ENCODE results near the gene CAMK2N1. TPM values are rescaled to one million over a fixed set of nuclear protein-coding genes. Genes with fewer than 3 reads are reported as not detected.

The CAMK2N1 gene
- total and polyA plus RNA-seq, 2 of the 8 experiments (the other 6 are each of a cell fraction or from before 2014, with no cell fraction given): 2.3 to 5.6 TPM

DNA sequence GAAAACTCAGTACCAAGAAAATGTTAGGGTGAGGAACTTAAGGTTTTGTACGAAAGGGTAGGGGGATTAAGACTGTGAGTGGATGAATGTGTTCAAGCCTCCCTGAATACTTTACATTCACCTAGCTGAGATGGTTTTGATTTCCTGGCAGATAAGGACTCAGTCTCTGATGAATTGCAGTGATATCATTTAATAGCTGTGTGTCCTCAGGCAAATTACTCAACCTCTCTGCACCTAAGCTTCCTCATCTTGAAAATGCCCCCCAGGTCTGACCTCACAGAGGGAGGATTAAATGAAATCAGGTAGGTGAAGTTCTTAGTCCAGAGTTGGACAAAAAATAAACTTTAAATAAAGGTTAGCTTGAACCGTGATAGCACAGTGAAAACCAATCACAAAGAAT lies 48.4 kb downstream of the CAMK2N1 start (continued):
- TF ChIP-seq, protein P1, sequence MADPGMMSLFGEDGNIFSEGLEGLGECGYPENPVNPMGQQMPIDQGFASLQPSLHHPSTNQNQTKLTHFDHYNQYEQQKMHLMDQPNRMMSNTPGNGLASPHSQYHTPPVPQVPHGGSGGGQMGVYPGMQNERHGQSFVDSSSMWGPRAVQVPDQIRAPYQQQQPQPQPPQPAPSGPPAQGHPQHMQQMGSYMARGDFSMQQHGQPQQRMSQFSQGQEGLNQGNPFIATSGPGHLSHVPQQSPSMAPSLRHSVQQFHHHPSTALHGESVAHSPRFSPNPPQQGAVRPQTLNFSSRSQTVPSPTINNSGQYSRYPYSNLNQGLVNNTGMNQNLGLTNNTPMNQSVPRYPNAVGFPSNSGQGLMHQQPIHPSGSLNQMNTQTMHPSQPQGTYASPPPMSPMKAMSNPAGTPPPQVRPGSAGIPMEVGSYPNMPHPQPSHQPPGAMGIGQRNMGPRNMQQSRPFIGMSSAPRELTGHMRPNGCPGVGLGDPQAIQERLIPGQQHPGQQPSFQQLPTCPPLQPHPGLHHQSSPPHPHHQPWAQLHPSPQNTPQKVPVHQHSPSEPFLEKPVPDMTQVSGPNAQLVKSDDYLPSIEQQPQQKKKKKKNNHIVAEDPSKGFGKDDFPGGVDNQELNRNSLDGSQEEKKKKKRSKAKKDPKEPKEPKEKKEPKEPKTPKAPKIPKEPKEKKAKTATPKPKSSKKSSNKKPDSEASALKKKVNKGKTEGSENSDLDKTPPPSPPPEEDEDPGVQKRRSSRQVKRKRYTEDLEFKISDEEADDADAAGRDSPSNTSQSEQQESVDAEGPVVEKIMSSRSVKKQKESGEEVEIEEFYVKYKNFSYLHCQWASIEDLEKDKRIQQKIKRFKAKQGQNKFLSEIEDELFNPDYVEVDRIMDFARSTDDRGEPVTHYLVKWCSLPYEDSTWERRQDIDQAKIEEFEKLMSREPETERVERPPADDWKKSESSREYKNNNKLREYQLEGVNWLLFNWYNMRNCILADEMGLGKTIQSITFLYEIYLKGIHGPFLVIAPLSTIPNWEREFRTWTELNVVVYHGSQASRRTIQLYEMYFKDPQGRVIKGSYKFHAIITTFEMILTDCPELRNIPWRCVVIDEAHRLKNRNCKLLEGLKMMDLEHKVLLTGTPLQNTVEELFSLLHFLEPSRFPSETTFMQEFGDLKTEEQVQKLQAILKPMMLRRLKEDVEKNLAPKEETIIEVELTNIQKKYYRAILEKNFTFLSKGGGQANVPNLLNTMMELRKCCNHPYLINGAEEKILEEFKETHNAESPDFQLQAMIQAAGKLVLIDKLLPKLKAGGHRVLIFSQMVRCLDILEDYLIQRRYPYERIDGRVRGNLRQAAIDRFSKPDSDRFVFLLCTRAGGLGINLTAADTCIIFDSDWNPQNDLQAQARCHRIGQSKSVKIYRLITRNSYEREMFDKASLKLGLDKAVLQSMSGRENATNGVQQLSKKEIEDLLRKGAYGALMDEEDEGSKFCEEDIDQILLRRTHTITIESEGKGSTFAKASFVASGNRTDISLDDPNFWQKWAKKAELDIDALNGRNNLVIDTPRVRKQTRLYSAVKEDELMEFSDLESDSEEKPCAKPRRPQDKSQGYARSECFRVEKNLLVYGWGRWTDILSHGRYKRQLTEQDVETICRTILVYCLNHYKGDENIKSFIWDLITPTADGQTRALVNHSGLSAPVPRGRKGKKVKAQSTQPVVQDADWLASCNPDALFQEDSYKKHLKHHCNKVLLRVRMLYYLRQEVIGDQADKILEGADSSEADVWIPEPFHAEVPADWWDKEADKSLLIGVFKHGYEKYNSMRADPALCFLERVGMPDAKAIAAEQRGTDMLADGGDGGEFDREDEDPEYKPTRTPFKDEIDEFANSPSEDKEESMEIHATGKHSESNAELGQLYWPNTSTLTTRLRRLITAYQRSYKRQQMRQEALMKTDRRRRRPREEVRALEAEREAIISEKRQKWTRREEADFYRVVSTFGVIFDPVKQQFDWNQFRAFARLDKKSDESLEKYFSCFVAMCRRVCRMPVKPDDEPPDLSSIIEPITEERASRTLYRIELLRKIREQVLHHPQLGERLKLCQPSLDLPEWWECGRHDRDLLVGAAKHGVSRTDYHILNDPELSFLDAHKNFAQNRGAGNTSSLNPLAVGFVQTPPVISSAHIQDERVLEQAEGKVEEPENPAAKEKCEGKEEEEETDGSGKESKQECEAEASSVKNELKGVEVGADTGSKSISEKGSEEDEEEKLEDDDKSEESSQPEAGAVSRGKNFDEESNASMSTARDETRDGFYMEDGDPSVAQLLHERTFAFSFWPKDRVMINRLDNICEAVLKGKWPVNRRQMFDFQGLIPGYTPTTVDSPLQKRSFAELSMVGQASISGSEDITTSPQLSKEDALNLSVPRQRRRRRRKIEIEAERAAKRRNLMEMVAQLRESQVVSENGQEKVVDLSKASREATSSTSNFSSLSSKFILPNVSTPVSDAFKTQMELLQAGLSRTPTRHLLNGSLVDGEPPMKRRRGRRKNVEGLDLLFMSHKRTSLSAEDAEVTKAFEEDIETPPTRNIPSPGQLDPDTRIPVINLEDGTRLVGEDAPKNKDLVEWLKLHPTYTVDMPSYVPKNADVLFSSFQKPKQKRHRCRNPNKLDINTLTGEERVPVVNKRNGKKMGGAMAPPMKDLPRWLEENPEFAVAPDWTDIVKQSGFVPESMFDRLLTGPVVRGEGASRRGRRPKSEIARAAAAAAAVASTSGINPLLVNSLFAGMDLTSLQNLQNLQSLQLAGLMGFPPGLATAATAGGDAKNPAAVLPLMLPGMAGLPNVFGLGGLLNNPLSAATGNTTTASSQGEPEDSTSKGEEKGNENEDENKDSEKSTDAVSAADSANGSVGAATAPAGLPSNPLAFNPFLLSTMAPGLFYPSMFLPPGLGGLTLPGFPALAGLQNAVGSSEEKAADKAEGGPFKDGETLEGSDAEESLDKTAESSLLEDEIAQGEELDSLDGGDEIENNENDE (IDR thresholded peaks at IDR 0.05; ENCODE audit: insufficient replicate concordance, low read length): no peak
- TF ChIP-seq, protein P2, sequence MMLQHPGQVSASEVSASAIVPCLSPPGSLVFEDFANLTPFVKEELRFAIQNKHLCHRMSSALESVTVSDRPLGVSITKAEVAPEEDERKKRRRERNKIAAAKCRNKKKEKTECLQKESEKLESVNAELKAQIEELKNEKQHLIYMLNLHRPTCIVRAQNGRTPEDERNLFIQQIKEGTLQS (IDR thresholded peaks at IDR 0.05; ENCODE audit: insufficient read depth, low read depth, low read length): no peak
- TF ChIP-seq RXRA (IDR thresholded peaks at IDR 0.05; ENCODE audit: insufficient read depth, low read depth, low read length) (no peak), GABPA (IDR thresholded peaks at IDR 0.05; ENCODE audit: borderline replicate concordance, insufficient read depth, low read length) (no peak), SRF (IDR thresholded peaks at IDR 0.05; ENCODE audit: low read depth, low read length) (no peak), SUZ12 (IDR thresholded peaks at IDR 0.05; ENCODE audit: low read length) (no peak)

Data from H1 (cell line).